NOMO-1 treated with dmso at 0.1 percent for 144 hours (cell line): Measurements from ENCODE around the gene OXER1.
A peak's percentile ranks its signal among the peaks of the same experiment; 100 is the strongest.

Experiments
- DNase-seq: peaks from one replicate; lab custom pipeline; 2025; ENCODE audit not compliant: unreplicated experiment; lab: John Stamatoyannopoulos, UW

OXER1 gene

DNA sequence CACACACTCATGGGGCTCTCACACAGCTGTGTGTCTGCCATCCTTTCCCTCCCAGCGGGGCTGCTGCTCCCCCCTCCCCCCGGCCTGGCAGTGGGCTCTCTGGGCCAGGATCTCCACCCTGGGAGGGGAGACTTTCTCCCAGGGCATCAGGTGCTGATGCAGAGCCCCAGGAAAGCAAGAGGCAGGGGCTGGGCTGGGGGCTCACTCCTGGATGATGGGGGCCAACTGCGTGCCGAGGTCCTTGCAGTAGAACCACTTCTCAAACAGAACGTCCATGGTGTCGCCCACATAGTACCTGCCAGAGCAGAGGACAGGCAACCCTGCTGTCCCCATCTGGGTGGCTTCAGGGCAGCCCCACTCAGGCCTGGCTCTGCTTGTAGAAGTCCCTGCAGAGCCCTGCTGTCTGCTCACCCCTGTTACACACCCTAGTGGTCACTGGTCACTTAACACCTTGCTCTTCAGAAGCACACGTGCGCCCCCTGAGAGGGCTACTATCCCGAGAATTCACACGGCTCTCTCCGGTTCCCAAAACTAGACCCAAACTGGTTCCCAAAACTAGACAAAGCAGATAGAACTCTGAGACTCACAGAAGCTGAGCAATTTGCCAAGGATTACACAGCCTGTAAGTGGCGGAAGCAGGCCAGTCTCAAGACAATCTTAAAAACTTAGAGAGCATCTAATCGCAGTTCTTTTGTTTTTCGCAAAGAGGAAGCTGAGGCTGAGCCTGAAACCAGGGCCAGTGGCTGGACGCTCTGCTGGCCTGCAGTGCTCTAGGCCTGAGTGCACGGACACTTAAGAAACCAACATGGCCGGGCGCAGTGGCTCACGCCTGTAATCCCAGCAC, 6.6 kb upstream of the OXER1 start:
- peak; percentile 65 for DNase-seq

DNA sequence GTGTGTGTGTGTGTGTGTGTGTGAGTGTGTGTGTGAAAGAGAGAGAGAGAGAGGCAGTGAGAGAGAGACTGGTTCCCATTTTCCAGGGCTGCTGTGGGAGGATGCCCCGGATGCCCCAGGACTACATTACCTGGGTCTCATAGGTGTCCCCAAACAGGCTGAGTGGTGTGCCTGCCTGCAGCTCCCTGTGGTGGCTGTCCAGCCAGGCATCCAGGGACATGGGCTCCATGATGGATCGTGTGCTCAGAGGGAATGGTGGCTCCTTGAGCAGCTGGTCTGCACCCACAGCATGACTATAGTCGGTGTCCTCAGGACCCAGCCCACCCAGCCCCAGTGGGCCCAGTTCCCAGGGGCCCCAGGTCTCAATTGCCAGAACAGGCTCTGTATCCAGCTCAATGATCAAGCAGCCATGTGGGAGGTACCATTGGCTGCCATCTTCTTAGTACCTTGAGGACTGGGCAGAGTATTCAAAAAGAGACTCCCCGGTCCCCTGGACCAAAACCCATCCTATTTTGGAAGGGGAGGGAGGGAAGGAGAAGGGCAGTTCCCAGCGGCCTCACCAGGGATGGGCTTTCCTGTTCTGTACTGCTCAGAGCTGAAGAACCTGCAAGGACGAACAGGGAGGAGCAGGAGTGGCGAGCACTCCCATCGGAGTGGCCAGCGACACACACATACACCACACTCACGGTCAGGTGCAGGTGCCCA, 5.8 kb upstream of the OXER1 start:
- no peak for DNase-seq

DNA sequence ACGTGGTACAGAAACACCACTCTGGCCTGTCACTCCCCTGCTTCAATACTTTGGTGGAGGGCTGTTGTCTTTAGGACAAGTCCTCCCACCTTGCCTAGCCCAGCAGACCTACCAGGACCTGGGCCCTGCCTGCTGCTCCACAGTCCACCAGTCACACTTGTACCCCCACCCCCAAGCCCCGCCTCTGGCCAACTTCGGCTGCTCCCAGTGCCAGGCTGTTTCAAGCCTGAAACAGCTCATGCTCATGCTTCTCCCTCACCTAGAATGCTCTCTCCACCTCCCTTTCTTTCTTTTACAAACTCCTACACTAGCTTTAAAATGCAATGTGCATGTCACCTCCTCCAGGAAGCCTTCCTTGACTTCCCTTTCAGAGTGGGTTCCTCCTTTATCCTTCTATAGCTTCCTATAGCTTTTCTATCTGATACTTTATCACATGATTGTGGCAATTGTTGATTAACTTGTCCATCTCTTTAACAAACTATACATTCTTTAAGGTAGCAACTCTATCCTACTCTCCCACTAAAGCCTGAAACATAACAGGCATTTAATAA, 4.8 kb upstream of the OXER1 start:
- no peak for DNase-seq

DNA sequence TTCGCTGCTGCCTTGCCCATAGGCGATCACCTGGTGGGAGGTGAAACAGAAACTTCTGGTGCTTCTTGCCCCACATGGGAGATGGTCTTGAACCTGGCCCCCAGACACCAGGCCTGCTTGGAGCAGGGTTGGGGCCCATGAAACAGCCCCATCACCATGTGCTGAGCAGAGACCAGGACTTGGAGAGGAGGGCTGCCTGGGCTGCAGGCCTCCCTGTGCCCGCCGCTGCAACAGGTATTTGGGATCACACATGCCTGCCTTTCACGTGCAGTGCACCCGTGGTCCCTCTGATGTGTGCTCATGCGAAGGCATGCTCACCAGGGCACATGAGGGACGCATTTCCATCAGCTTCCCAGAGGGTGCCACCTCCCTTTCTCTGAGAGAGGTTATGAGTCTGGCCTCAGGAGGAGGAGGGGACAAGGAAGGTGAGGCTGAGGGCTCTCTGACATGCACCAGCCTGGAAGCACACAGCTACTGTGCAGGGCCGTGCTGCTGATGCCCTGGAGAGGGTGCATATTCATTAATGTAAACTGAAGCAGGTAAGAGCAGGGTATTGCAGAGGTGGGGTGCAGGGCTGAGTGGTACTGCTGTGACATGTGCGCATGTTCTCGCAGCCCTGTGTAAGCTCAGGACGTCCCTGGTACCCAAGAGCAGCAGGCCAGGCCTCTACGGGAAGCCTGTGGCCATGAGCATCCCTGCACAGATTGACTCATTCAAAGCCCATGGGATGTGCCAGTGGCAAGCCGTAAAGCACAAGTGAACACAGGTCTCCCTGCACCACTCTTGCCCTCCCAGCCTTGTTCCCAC, 4.2 kb upstream of the OXER1 start:
- no peak for DNase-seq

DNA sequence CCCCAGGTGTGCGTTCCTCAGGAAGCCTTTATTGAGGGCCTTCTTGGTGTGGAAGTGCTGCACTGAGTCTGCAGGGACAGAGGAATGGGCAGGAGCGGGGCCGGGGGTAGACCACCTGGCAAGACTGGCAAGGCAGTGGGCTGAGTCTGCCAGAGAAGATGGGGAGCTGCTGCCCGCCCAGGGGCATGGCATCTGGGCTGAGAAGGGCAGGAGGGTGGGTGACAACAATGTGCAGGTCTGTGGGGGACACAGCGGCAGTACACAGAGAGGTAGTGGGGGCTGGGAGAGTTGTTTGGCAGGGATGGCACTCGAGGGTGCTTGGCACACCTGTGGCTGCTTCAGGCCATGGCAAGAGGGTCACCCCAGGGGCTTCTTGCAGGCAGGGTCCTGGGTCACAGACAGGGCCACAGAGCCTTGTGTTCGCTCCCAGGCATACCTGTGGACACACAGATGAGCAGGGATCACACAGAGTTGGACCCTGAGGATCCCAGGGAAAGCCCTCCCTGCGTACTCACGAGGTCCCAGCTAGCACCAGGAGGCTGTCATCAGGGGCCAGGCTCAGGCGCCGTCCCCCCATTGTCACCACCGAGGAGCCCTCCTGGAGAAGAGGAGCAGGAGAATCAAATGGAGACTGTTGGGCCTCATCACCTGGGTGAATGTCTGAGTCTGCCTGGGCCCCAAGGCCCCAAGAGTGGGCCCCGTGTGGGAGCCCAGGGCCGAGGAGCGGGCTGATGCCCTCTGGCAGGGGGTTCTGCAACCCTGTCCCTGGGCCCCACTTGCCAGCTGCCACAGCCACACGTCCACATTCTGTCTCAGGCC, 3.4 kb upstream of the OXER1 start:
- DNase-seq, result no peak

DNA sequence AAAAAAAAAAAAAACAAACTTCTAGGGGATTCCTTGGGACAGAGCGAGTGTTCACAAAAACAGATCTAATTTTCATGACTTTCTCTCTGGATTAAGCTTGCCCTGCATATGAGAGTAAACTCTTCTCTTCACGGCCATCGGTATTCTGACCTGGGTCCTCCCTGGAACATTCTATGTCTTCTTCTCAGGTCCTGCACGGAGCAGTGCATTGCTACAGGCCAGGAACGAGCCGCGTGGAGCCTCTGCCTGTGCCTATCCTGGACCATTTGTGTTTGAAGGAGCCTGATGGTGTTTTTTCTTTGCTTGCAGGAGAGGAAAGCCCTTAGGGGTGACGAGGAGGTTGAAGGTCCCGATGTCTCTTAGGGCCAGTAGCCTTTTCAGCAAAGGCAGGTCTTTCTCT, 1.8 kb upstream of the OXER1 start:
- no peak for DNase-seq

DNA sequence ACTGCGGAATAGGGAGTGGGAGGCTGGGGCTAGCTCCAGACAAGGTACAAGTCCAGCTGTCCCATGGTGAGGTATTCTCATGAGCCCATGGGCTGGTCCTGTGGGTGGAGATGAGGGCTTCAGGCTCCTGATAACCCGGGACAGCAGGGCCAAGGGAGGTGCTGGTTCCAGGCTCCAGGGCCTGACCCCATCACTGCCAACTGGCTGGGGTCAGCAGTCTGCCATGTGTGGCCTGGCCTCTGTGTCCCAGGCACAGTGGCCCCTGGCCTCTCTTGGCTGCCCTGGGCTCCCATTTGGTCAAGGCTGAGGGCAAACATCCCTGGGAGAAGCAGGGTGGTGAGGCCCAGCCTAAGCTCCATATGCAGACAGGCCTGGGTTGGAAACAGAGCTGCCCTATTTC, 966 bp upstream of the OXER1 start:
- DNase-seq, result no peak

DNA sequence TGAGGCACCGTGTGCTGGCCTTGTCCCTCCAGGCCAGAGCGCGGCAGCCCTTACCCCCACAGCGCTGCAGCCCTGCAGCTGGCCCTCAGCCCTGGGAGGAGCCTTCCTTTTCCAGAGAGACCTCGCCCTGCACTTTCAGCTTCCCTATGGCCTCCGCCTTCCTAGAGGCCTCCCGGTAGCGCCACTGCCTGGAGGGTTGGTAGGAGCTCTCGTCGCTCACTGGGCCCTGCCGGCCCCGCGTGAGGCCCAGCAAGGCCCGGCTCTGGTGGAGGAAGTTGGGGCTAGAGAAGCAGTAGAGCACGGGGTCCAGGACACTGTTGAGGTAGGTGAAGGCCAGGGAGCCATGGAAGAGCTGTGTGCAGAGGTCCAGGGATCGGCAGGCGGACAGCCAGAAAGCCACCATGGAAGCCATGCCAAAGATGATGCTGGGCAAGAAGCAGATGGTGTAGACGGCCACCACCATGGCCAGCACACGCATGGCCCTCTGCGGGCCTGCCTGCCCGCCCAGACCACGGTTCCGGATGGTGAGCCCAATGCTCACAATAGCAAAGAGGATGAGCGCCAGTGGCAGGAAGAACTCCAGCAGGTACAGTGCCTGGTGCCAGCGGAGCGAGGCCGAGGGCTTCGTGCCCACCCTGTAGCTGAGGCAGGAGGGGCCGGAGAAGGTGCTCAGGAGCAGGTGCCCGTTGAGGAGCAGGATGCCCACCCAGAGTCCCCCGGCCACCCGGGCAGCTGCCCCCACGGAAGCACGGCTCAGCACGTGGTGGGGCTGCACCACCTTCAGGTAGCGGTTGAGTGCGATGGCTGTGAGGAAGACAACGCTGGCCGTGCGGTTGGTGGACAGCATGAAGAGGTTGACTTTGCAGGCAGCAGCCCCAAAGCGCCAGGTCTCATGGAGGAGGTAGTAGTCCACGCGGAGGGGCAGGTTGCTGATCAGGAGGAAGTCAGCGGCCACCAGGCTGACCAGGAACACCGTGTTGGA, 821 bp downstream of the OXER1 start:
- no peak for DNase-seq

DNA sequence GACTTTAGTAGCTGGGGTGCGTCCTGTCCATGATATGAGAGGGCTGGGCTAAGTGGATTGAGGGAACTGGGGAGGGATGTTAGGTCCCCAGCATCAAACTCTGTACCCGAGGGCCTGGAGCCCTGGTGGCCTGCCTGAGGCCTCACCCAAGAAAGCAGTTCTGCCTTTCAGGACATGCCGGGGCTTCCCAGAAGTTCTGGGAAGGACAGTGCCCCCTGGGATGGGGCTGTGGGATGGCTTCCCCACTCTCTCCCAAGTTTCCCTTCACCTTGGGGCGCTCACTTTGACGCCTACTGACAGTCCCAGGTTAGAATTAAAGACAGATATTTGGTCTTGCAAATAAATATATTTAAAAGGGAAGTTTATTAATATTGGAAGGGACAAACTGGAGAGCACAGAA, 1.8 kb downstream of the OXER1 start:
- no peak for DNase-seq

DNA sequence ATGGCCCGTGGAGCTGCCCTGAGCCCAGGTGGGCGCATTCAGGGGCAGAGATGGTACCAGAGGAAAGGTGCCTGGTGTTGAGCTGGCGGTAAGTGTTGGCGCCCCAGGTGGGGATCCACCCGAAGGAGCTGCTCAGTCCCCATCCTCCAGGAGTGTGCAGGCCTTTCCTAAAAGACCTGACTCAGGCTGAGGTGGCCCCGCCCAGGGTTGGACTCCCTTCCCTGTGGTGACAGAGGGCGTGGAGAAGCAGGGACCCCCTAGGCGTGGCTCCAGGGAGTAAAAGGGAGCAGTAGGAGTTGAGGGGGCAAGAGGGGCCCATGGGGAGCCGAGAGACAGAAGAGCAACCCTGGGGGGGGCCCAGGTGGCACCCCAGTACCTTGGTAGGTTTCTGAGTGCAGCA, 2.4 kb downstream of the OXER1 start:
- DNase-seq, result no peak

DNA sequence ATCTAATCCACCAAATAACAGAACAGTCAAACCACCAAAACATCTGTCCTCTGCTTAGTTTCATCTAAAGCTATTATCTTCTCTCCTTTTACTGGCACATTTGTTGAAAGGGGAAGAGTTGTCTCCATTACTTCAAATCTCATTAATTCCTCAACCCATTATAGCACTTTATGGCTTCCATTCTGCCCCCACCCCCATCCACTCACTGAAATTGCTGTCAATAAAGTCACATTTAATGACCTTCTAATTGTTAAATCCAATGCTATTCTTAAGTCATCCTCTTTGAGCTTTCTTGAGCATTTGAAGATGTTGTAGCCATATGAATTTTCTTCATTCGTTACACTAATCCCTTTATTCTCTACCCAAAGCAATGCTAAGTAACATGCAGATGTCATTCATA, 5.2 kb downstream of the OXER1 start:
- DNase-seq, result no peak

DNA sequence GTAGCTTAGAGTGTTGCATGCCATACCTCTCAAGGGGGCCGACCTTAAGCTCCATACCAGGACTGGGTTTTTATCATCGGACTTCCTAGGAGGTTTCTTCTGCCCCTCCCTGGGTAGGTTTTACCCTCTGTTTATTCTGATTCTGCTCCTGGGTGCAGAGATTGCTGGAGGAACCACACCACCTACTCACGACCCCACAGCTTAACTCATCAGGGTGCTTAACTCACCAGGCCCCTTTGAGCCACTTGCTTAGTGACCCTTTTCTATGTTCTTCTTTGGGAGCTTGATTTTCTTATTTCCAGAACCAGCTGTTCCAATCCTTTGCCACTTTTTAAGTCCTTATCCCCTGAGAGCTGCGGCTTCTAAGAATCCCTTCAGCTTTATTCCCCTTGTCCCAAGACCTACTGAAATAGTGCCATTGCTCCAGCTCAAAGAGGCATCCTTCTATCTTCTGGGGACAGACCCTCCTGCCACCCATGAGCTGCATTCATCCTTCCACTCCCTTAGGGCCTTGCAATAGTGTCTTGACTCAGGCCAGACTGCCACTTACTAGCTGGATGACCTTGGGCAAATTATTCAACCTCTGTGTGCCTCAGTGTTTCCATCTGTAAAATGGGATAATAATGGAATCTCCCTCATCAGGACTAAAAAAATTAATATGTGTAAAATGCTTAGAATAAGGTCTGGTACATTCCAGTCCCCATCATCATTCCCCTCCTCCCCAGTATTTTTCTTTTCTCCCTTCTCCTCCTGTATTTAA, 5.8 kb downstream of the OXER1 start:
- no peak for DNase-seq

DNA sequence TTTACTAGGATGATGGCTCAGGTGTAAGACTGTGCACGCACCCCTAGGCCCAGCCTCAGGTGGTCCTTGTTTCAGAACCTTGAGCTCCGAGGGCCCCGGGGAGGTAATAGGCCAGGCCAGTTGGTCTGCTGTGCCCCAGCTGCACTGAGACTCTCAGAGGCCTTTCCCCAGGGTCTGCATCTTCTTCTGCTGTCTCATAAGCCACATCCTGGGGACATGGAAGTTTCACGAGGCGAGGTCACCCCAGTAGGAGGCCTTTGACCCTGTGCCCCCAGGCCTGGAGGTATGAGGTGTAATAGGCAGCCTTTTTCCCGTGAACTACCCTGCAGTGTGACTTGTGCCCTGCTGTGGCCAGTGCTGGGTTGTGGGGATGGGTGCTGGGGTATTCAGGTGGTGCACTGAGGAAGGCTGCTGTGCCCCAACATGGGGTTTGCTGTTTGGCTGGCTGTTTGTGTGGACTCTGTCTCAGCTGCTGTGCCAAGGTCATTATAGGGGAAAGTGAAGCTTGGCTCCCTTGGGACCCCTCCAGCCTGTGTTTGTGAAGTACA, 6.9 kb downstream of the OXER1 start:
- no peak for DNase-seq

DNA sequence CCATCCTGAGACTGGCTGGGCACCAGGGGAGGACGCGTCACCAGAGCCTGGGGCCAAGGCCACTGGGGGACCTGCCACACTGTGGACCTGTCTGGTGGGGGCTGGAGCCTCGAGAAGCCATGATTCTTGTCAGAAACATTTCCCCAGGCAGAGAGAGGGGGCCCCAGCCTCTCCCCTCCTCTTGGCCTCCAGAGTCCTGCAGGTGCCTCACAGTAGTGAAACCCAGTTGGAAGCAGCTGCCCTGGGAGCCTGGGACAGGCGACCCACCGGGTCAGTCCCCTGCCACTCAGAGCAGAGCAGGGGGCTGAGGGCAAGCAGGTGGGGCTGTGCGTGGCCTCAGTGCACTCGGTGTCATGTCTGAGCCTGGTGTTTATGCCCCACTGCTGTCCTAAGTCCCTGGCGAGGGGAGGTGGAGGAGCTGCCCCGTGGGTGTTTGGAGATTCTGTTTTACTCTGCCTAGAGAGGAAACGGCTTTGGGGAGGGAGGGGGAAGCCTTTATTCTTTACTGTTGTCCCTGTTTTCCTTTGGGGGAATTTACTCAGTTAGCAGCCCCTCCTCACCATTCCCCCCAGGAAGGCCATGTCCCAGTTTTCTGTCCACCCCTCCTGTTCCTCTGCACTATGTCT, 7.7 kb downstream of the OXER1 start:
- no peak for DNase-seq

DNA sequence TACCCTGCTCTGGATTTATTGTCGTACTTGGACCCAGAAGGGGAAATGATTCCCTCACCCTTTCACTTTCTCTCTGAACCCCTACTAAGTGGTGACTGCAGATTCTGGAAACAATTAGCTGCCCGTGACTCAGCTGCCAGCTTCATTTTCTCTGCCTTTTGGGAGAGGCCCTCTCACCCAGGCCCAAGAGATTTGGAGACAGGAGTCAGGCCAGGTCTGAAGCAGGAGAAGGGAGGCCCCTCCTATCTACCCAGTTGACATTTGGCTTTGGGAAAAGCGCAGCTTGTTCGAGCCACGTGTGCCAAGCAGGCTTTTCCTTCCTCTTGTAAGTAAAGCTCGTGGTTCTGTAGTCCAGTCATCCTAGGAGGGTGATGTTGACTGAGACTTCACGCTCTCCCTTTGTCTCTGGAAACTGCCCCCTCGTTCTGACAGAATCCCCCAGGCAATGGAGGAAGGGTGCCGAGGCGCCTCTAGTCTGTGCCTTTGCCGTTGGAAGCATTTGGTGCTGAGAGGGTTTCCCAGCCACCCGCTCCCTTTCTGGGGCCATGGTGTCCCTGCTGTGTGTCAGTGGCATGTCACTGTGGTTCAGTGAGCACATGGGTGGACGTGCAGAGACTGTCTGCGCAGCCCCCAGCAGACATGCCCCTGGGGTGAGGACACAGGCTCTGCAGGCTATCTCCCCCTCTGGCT, 8.6 kb downstream of the OXER1 start:
- DNase-seq, result peak; percentile 66

DNA sequence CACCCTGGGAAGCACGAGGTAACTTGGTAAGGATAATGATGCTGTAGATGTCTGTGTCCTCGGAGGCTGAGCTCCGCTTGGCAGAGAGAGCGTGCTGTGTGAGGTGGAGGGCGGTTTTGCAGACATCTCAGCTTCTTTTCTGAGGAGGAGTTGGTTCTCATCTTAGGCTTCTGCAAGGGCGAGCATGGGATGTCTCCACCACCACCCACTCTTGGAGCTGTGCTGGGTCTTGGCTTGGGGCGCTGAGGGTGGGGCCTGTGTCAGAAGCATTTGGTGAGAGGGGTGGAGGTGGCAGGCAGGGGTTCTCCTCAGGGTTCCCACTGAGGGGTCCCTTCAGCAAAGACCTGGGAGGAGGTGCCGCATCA, 9.2 kb downstream of the OXER1 start:
- DNase-seq, result no peak

DNA sequence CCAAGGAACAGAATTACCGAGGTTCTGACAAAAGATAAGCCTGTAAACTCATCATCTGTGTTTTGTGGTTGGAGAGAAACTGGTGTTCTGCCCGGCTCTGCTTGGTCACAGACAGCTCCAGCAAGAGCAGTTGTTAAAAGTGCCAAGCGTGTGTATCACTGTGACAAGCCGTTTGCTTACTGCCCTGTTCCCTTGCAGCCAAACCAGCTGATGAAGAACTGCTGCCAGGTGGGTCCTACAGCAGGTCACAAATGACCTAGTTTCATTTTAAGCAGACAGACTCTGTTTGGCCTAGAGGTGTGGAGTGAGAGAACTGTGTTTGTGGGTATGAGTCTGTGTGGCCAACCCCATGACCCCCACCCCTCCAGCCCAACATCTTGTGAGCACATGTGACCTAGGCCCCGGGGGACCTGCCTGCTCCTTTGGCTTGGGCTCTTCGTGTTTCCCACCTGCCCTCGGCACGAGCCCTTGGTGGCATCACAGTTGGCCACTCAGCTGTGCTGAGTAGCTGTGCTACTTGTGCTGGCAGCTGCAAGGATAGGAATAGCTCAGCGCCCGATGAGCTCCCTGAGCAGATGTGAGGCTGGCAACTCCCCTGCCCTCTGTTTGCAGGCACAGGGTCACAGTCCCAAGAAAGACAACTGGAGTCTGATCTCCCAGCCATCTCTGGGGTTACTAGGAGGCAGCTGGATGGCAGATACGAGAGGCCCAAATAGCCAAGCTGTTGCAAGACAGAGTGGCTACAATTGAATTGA, 9.7 kb downstream of the OXER1 start:
- no peak for DNase-seq
